GM11168 (cell line): ENCODE measurements around the gene CHST11.

Experiments
- in situ Hi-C: fragments of 300-500 bp; cut with MboI; formaldehyde crosslinking; loops from one replicate; pipeline ENCODE4 v1.12.0; 2022; ENCODE audit warnings: low sequenced_read_pairs; ENCODE audit not compliant: unreplicated experiment

The CHST11 gene

GRCh38 chr12:104457746-104458693, 1.3 kb downstream of the CHST11 start:
- in situ Hi-C loops: no loop called here

DNA sequence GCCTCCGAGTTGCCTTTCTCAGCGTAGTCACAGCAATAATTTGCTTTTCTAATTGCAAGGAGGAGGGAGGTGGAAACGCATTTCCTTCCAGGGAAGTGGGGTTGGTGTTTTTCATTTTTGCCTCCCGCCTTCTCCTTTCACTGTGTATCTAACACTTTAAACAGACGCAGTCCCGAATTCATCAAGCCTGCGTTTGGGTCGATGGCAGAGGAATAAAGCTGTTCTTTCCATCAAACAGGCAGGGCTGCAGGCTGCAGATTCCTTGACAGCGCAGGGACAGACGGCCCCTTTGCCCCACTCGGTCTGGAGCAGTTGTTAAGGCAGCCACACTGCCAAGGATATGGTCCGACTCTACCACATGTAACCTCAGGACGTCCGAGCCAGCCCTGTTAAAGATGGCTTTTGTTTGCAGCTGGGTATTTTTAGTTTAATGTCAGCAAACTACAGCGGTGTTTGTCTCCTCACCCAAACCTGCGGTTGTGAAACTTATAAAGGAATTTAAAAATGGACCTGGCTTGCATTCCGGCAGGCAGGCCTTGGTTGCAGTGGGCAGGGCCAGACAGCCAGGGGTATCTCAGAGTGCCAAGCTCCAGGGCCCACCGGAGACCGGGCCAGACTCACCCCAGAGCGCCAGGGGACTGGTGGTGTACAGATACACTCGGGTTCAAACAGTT, 2.1 kb downstream of the CHST11 start:
- in situ Hi-C loops: no loop called here

- in situ Hi-C loops: no loop called here
These were observed 2.7 kb downstream of the CHST11 start for GRCh38 chr12:104459368-104459909.

GRCh38 chr12:104460041-104460719, 3.4 kb downstream of the CHST11 start:
- in situ Hi-C loops: no loop called here

- in situ Hi-C loops: no loop called here
These were observed 4.4 kb downstream of the CHST11 start for GRCh38 chr12:104460973-104461698.

- in situ Hi-C loops: no loop called here
These were observed 5.6 kb downstream of the CHST11 start for GRCh38 chr12:104462325-104462724.

- in situ Hi-C loops: no loop called here
These were observed 6.2 kb downstream of the CHST11 start for GRCh38 chr12:104462931-104463339.

GRCh38 chr12:104463368-104463767, 6.6 kb downstream of the CHST11 start:
- in situ Hi-C loops: no loop called here

- in situ Hi-C loops: no loop called here
These were observed 8.2 kb downstream of the CHST11 start for GRCh38 chr12:104464899-104465298.

DNA sequence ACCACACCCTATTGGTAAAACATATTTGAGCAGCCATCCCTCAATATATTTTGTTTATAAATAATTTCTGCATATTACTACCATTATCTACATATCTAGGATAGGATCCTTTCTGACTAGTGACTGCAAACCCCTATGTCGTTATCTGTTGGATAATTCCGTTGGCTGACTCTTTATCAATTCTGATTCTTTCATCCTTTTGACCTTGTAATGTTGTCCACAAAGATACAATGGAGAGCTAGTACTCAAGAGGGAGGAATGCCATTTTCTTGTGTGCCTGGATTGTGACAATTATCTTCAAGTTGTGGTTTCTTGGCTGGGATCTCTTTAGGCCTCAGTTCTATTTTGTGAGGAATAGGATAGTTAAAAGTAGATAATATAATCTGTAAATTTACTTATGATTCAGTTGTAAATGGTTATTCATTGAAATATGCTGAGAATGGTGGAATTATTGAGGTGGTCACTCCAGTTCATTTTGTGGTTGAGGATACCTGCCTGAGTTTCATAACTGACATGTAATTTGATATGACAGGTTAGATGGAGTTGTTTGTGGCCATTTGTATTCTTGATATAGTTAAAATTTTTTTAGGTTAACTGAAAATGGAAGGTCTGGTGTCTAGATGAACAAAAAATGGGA, 10.1 kb downstream of the CHST11 start:
- in situ Hi-C loops: no loop called here

GRCh38 chr12:104467346-104467837, 10.6 kb downstream of the CHST11 start:
- in situ Hi-C loops: no loop called here

DNA sequence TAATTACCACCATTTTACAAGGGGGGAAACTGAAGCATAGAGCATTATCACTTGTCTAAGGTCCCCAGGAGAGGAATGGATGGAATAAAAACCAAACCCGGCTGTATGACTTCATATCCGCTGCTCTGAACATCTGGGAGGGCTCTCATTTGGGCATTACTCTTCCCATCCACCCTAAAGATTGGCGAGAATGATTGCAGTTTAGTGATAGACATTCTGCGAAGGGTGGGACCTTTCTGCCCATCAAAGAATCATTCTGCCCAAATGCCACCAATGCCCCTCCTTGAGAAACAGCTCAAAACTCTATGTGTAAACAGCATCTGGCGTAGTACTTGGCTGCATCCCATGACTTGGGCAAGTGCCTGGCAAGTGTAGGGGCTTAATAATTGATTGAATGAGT, 11.6 kb downstream of the CHST11 start:
- in situ Hi-C loops: no loop called here

GRCh38 chr12:104469066-104469465, 12.3 kb downstream of the CHST11 start:
- in situ Hi-C loops: no loop called here

DNA sequence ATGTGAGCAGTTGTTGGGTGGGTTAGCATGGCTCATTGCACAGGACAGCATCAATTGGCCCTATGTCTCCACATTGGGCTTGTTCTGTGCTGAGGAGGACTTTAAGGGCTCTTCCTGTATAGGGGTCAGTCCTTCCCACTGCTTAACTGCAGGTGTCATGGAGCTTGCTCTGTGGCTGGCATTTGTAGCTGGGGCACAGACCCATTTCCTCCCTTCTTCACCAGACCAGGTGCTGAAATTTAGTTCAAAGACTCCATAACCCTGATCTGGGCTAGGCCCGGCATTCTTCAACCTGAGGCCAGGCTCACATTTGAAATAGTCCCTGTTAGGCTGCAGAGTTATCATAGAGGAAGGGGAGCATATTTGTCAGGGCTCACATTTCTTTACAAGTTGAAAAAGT, 12.8 kb downstream of the CHST11 start:
- in situ Hi-C loops: no loop called here

GRCh38 chr12:104470521-104470920, 13.8 kb downstream of the CHST11 start:
- in situ Hi-C loops: no loop called here

DNA sequence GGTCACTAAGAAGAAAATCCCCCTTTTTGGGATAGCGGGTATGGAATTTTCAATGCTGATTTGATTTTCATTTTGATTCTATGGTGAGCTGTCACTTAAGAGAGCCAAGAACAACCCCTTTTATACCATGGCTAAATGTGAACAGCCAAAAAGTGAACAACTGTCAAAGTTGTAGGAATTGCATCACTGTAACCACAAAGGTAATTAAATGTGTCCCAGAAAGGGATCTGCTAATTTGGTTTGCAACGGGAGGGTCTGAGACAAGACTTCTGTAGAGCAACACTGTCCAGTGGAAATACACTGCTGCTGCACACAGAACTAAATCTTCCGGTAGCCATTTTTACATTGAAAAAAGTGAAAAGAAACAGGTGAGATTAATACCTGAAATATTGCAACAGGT, 14.6 kb downstream of the CHST11 start:
- in situ Hi-C loops: no loop called here

DNA sequence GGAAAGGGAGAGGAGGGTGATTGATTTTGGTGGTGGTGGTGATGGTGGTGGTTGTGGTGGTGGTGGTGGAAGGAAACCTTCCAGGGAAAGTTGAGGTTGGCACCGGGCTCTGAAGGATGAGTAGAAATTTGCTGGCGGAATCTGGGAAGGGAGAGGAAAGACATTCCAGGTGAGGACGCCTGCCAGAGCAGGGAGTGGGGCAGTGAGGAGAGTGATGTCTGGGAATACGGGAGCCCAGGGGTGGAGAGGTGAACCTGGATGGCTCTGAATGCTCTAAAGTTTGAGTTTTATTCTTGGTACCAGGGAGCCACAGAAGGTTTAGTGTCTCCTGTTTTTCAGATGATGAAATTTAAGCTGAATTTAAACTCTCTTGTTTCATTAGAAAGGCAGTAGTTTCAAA, 16.0 kb downstream of the CHST11 start:
- in situ Hi-C loops: no loop called here

- in situ Hi-C loops: no loop called here
These were observed 16.7 kb downstream of the CHST11 start for GRCh38 chr12:104473374-104473983.

GRCh38 chr12:104475271-104475670, 18.5 kb downstream of the CHST11 start:
- in situ Hi-C loops: no loop called here
